DMS 273 treated with DMSO at 0.1 percent for 48 hours (cell line): ENCODE measurements around the gene FRZB.

ENCODE experiments used
- DNase-seq: peaks from one replicate; lab custom pipeline; 2025; lab: John Stamatoyannopoulos, UW

FRZB gene

GRCh38 chr2:182798736-182799135, 67.7 kb downstream of the FRZB start:
- DNase-seq: no peak

- no peak for DNase-seq
These were observed 74.0 kb downstream of the FRZB start for GRCh38 chr2:182792441-182792840.

DNA sequence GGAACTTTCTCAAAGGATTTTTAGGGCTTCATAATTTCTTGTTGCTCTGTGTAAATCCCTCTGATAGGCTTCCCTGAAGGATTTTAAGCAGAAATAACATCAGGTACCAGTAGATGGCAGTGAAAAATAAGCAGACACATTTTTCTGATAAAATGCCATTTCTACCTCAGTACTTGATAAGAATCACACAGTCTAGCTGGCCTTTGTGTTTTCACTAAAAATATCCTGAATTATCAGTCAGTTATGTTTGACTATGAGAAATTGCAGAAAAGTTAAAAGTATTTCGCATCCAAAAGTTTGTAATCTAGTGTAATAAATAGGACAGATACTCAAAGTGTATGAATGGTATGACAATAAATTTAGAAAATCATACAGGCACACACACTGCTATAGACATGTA, 81.7 kb downstream of the FRZB start:
- peak; percentile 7 for DNase-seq

GRCh38 chr2:182784058-182784706, 82.3 kb downstream of the FRZB start:
- no peak for DNase-seq
